ENCODE data around the gene CELSR1.

DNA sequence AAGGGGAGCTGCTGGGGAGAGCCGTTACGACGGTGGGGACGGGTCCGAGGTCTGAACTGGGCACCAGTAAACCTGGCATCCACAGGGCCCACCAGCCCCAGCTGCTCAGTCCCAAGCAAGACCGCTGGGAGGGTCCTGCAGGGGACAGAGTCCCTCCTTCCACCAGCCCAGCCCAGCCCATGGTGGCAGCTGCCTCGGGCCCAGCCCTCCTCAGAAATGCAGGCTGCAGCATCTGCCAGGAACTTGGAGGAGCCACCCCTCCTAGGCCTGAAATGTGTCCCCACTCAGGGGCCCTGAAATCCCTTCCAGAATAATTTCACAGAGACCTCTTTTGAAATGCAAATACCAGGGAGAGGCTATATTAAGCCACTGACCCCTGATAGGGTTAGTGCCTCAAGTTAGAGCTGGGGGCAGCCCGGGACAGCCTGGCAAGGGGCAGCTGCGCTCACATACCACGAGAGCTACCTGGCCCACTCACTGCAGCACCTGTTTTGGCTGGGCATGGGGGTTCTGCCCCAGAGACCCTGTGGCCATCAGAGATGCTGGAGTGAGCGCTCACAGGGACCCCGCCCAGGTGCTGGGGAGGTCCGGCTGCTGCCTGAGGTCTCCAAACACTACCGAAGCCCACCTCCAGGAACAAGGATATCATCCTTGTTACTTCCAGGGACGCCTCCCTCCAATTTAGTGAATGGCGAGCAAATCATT, 53.1 kb downstream of the CELSR1 start:
- TF ChIP-seq, protein P1, sequence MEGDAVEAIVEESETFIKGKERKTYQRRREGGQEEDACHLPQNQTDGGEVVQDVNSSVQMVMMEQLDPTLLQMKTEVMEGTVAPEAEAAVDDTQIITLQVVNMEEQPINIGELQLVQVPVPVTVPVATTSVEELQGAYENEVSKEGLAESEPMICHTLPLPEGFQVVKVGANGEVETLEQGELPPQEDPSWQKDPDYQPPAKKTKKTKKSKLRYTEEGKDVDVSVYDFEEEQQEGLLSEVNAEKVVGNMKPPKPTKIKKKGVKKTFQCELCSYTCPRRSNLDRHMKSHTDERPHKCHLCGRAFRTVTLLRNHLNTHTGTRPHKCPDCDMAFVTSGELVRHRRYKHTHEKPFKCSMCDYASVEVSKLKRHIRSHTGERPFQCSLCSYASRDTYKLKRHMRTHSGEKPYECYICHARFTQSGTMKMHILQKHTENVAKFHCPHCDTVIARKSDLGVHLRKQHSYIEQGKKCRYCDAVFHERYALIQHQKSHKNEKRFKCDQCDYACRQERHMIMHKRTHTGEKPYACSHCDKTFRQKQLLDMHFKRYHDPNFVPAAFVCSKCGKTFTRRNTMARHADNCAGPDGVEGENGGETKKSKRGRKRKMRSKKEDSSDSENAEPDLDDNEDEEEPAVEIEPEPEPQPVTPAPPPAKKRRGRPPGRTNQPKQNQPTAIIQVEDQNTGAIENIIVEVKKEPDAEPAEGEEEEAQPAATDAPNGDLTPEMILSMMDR (IDR thresholded peaks at IDR 0.05 in 8 of 11, conservative IDR thresholded peaks at IDR 0.05 in 3 of 11): no peak
- TF ChIP-seq POLR2A (IDR thresholded peaks at IDR 0.05): no peak
- no peak for TF ChIP-seq POLR2AphosphoS5 (IDR thresholded peaks at IDR 0.05)

All from spleen (tissue), 7 donors.